Peyer's patch (tissue), 4 donors: ENCODE results near the gene ATP1A2.

ENCODE experiments used
- CTCF ChIP-seq, 6 experiments: fragments of 450-650 bp in 4 of 6; fragments of 200-600 bp in 2 of 6; sonication (generic) in 1 of 6; IDR thresholded peaks; one replicate each; pipeline ENCODE4 v1.5.1; 2017 to 2019; ENCODE audit warnings: antibody characterized with exemption in 6 of 6, mild to moderate bottlenecking in 3 of 6, moderate library complexity in 1 of 6
- POLR2A ChIP-seq, 2 donors: fragments of 450-650 bp; IDR thresholded peaks; one replicate each; pipeline ENCODE4 v1.5.1; 2017; ENCODE audit warnings: antibody characterized with exemption in 2 of 2, mild to moderate bottlenecking in 2 of 2, moderate library complexity in 2 of 2

- TF ChIP-seq CTCF (IDR thresholded peaks at IDR 0.05) (no peak), POLR2A (IDR thresholded peaks at IDR 0.05) (no peak)
These were observed 3.4 kb downstream of the ATP1A2 start for GRCh38 chr1:160118928-160119327.
